Right forelimb (tissue), 1 donor: ENCODE measurements around the gene RNF217.
"Not testable (repeated sequence)": the region's sequence is repeated elsewhere in the genome, so short reads cannot be mapped to it uniquely, and the experiment has no call there.

Source experiments
- DNase-seq: peaks from one replicate; pipeline ENCODE4 v3.0.0-alpha.2; 2018

Gene RNF217

DNA sequence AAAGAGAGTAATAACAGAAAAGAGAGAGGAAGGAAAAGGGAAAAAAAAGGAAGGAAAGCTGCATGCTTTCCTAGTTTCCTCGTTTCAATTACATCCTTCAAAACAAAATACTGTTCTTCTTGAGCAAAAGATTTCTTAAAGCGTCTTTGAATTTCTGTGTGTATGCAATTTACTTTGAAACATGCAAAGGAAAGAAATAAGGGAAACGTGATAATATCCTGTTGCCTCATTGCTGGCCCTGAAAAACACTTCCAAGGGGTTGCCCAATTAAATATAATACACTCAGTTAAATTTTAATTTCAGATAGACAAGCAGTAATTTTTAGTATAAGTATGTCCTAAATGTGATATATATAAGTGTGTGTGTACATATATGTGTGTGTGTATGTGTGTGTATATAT lies 140.2 kb downstream of the RNF217 start:
- DNase-seq = no peak

DNA sequence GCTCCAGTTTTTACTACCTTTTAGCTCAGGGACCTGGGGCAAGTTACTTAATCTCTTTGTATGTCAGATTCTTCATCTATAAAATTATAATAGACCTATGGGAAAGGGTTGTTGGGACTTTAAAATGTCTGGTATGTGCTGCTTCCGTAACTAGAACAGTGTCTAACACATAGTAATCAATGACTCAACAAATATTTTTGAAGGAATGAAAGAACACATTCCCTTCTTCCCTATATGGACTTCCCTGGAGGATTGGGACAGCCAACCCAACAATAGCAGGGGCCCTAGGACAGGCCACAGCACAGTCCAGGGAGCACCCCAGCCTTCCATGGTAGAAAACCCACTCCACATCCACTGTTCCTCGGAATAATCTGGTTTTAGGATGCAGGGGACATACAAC lies 140.7 kb downstream of the RNF217 start:
- no peak for DNase-seq

DNA sequence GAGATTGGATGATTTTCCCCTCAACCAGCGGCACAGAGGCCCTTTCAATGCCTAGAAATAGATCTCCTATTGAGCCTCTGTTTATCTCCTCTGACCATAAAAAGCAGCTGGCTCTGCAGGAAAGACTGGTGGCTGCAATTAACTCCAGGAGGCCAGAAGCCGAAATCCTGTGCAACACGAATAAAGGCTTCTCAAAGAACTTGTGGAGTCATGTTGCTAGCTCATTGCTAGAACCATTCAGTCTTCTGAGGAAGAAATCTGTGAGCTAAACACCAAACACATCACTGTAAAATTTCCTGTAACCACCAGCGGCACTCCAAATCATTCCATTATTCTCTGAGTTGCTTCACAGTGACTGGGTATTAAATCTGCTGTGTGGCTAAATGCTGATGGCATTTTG lies 142.2 kb downstream of the RNF217 start:
- no peak for DNase-seq

DNA sequence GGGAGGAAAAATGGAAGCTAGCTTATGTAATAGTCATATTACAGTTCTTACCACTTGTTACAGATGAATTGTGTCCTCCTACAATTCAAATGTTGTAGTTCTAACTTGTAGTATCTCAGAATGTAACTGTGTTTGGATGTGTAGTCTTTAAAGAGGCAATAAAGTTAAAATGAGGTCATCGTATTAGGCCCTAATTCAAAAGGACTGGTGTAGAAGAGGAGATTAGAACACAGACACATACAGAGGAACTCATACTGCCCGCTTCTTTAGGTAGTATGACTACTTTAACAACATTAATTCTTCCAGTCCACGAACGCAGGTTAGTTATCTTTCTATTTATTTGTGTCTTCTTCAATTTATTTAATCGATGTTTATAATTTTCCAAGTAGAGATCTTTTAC lies 144.8 kb downstream of the RNF217 start:
- no peak for DNase-seq

DNA sequence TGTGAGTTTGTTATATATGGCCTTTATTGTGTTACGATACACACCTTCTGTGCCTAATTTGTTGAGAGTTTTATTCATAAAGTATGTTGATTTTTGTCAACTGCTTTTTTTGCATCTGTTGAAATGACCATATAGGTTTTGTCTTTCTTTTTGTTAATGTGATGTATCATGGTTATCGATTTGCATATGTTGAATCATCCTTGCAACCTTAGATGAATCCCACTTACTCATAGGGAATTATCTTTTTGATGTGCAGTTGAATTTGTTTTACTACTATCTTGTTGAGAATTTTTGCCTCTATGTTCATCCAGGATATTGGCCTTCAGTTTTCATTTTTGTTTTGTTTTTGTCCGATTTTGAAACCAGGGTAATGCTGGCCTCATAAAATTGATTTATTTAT lies 145.7 kb downstream of the RNF217 start:
- no peak for DNase-seq

DNA sequence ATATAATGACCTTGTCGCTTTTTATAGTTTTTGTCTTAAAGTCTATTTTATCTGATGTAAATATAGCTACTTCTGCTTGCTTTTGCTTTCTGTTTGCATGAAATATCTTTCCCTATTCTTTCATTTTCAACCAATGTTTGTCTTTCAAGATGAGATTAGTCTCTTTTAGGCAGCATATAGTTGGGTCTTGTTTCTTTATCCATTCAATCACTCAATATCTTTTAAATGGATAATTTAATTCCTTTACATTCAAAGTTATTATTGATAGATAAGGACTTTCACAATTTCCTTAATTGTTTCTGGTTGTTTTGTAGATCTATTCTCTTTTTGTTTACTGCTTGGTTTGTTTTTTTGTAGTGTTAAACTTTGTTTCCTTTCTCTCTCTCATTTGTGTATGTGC lies 147.8 kb downstream of the RNF217 start:
- no peak for DNase-seq

DNA sequence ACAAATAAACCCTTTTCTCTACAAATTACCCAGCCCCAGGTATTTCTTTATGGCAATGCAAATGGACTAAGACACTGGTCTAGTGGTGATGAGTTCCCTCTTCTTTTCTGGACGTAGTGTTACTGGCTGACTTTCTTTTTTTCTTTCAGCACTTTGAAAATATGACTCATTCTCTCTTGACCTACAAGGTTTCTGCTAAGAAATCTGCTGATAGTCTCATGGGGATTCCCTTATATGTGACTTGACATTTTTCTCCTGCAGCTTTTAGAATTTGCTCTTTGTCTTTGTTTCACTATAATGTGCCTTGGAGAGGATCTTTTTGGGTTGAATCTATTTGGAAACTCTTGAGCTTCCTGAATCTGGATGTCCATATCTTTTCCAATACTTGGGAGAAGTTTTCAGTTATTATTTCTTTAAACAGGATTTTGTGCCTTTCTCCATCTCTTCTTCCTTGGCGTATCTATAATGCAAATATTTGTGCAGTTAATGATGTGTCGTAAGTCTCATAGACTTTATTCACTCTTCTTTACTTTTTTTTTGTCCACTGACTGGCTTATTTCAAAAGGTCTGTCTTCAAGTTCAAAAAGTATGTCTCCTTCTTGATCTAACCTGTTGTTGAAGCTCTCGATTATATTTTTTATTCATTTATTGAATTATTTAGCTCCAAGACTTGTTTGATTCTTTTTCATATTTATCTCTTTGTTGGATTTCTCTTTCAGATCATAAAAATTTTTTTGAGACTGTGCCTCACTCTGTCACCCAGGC lies 149.2 kb downstream of the RNF217 start:
- DNase-seq = no peak

DNA sequence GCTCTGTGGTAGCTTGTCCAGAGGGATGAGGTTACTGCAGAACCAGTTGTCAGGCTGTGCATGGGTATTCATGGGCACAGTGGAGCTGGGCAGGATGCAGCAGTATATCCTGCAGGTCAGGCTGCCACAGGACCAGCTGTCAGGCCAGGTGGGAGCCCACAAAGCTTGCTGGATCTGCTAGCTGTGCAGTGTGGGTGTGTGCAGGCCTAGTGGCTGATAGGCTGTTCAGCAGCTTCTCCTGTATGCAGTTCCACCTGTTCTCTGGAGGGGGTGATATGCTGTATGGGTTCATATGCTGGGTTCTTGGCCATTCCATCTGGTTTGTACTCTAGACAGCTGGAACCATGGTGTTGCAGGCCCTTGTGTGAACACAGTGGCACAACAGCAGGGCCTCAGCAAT lies 150.7 kb downstream of the RNF217 start:
- DNase-seq = no peak

DNA sequence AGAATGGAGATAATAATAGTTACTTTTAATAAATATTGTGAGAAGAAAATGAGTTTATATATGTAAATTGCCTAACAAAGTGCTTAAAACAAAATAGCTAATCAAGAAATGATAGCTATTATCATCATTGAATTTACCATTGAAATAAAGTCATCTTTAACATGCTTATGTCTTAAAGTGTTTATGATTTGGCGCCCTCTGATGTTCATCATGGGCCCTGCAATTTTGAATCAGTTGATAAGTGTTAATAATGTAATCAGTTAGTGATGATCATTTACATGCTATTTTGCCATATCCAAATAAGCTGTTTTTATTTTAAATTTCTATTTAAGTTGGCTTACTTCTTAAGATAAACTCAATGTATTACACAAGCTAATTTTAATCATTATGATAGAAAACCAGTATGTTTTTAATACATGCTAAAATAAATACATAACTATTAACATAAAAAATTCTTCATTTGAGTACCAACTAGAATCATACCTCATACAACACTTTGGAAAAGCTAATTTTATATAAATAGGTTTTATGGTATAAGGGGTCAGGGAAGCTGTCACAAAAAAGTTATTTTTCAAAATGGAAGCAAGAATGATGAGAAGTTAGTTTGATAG lies 152.1 kb downstream of the RNF217 start:
- no peak for DNase-seq

DNA sequence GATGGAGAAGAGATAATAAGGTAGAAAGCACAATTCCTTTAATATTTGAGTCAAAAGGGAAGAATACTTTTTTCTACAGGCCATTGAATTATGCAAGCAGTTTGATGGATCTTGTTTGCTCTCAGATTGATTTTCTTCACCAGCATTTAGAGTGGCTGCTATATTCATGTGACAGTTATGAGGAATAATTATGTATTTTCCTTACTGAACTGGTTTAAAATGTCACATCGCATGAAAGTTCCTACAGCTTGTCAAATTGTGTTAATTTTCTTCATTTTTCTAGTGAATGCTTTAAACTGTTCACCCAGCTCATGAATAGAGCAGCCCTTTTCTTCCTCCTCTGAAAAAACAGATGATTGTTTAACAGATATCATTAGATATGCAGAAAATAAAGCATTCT lies 153.9 kb downstream of the RNF217 start:
- no peak for DNase-seq

DNA sequence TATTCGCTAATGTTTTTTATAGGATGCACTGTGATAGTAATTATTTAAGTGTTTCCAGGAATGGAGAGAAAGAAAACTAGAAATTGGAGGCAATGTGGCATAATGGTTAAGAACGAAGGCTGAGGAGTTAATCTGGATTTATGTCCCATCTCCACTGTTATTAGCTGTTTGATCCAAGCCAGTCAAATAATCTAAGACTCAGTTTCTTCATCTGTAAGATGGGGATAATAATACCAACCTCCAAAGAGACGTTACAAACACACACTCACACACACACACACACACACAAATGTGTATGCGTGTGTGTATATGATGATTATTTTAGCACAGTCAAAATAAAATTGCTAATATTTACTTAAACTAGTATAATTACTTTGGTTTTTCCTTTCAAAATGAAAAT lies 154.5 kb downstream of the RNF217 start:
- no peak for DNase-seq

DNA sequence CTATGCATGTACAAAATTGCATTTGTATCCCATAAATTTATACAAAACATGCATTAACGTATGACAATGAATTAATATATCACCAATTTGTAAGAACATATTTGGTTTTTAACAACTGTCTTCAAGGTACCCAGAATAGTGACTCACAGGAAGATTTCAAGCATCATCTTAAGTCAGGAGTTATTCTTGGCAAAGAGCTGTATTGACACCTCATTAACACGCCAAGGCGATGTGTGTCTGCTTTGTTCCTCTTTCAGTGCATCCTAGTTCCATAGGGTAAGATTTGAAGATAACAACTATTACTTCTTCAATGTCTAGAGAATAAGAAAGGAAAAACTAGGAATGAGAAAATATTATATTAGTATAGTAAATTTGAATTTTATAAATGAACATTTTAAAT lies 155.6 kb downstream of the RNF217 start:
- DNase-seq = no peak

DNA sequence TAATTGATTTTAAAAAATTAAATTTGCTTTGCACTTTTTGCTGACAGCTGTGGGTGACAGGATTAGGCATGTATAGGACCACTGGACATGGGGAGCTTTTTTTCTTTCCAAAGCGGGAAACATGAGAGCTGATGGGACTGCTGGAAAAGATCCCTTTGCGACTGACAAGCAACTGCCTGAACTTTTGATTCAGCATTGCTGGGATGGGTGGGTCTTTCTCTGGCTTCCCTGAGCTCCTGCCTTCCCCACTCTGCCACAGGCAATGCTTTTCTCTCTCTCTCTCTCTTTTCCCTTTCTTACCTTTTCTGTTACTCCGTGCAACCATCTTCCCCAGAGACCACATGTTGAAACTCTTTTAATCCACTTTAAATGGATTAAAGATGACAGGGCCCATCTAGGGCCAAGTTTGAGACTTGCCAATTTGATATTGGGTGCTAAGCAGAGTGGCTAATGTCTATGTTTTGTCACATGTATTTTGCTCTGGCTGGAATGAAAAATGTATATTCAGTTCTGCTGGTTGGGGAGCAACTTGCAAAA lies 157.9 kb downstream of the RNF217 start:
- DNase-seq = no peak

DNA sequence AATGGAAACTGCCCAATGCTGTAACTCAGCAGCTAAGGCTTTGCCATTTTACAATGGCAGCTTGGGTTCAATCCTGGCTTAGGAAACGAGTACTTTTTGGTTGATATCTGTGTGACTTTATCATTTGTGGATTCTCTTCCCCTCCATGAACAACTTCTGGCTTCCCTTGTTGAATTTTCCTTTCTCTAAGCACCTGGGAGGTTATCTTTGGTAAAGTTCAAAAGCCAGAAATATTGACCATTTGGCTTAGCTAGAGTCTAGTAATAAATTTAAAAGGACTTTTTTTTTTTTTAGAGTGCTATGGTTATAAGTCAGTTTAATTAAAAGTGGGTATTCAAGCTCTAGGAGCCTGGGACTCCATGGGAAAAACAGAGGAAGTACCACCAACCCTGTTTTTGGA lies 159.7 kb downstream of the RNF217 start:
- no peak for DNase-seq

DNA sequence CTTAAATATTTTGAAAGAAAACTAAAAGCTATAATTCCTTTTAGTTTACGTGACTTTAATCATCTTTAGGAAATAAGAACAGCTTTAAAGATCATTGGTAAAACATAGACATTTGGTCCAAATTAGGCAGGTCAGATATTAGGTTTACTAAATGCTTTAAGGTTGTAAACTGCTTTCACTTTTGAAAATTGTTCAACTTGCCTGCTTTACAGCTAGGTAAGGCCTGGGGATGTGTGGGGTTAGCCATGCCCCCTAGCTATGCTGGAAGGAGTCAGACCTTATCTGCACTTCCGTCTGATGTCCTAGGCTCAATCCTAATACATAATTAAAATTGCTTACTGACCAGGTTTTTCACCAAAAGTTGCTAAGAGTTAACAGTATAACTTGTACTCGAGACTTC lies 160.8 kb downstream of the RNF217 start:
- DNase-seq = no peak

DNA sequence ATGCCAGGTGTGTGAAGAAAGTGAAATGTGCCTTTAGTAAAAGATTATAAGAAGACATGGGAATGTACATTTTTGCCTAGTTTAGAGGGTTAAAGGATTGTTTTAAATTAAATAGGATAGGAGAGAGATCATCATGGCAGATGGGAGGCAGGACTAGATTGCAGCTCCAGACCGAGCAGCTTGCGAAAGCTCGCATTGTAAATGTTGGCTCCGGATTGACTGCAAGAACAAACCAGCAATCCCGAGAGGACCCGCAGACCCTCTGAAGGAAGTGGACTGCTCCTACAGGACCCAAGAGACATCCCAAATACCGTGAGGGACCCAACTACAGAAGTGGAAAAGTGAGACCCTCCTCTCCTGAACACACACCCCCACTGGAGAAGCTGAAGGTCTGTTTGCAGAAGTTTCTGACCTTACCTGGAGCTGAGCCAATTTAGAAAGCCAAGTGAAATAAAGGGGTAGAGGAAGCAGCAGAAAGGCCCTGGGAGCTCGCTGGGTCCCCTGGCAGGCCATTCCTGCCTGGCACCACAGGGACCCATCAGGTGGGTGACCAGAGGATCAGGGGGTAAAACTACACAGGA lies 161.3 kb downstream of the RNF217 start:
- DNase-seq = no peak

DNA sequence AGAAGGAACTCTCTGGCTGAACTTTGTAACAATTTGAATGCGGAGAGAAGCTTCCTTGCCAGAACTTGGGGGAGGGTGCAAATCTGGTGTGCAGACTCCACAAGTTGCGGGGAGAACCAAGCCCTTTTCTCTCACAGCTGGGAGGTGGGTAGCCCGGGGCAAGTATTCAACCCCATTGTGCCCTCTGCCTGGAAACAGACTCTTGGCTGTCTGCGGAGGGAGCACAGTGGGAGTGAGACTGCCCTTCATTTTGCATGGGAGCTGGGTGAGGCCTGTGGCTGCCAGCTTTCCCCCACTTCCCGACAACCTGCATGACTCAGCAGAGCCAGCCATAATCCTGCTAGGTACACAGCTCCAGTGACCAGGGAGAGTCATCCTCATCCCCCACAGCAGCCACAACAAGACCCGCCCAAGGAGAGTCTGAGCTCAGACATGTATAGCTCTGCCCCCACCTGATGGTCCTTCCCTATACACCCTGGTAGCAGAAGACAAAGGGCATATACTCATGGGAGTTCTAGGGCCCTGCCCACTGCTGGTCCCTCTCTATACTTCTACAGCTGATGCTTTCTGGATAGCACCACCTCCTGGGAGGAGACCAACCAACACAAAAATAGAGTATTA lies 161.9 kb downstream of the RNF217 start:
- DNase-seq = no peak

DNA sequence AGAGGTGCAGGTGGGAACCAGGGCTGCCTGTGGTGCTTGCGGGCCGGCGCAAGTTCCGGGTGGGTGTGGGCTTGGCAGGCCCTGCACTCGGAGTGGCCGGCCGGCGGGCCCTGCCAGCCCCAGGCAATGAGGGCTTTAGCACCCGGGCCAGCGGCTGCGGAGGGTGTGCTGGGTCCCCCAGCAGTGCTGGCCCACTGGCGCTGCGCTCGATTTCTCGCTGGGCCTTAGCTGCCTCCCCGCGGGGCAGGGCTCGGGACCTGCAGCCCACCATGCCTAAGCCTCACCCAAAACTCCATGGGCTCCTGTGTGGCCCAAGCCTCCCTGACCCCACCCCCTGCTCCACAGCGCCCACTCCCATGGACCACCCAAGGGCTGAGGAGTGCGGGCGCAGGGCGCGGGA lies 163.6 kb downstream of the RNF217 start:
- DNase-seq = not testable (repeated sequence)

DNA sequence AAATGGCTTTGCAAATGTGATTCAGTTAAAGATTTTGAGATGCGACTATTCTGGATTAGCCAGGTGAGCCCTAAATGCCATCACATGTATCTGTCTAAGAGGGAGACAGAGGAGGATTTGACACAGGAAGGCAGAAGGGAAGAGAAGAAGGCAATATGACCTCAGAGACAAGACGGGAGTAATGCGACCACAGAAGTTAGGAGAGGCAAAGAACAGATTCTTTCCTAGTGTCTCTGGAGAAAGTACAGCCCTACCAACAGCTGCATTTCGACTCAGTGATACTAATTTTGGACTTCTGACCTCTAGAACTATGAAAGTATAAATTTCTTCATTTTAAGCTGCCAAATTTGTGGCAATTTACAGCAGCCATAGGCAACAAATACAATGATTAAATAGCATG lies 167.1 kb downstream of the RNF217 start:
- DNase-seq = no peak

DNA sequence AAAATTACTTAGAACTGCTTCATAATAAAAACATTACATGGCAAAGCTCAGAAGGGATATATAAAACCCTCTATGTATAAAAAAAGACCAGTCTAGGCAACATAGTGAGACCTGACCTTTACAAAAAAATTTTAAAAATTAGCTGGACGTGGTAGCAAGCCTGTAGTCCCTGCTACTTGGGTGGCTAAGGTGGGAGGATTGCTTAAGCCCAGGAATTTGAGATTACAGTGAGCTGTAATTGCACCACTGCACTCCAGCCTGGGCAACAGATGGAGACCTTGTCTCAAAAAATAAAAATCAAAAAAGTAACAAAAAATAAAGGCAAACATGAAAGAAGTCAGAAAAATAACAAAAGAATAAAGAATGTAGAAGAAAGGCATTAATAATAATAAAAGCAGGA lies 169.8 kb downstream of the RNF217 start:
- no peak for DNase-seq

DNA sequence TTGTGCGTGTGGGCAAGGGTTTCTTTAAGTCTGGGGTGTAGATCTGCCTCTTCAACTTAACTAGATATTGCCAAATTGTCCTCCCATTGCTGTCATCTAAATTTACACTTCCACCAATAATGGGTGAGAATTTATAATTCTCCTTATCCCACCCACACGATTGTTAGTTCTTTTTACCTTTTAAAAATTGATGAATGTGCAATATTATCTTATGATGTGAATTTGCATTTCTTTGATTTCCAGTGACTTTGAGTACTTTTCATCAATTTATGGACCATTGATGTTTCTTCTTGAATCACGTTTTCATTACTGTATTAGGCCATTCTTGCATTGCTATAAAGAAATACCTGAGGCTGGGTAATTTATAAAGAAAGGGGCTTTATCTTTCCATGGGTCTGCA lies 174.1 kb downstream of the RNF217 start:
- no peak for DNase-seq

DNA sequence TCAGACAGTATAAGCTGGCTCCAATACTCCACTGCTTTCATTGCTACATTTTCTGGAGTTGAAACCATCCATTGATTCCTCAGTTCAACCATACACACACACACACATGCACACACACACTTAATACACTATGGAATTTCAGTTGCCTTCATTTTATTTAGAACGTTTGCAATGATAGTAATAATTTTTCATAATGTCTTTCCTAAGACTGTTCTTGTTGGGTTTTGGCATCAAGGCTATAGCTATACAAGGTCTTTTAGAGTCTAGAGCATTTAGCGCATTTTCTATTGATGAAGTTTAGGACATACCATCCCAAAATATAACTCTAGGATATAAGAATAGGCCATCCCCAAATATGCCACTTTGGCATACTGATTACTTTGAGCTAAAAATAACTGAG lies 175.8 kb downstream of the RNF217 start:
- no peak for DNase-seq

DNA sequence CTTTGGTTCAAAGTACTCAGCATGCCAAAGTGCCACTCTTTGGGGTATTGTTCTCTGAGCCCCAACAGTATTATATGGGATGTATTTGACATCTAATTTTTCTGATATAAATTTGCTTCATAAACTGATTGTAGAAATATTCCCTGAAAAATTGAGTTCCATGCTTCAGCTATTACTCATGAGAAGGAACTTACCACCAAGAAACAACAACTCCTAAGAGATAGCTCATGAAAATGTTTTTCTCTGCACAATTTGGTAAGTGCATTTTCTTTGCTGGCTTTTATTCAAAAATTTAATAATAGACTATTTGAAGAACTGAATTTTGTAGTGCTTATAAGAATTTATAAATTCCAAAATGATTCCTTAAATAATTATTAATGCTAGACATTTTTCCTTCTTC lies 178.6 kb downstream of the RNF217 start:
- DNase-seq = no peak
